ENCODE results near the gene NEURL1B.
"Not testable (repeated sequence)": the region's sequence is repeated elsewhere in the genome, so short reads cannot be mapped to it uniquely, and the experiment has no call there.

Gene NEURL1B

GRCh38 chr5:172645271-172646055 is 4.4 kb downstream of the NEURL1B start:
- no peak for DNase-seq (ENCODE audit: low read depth, low spot score)

GRCh38 chr5:172646716-172647285 is 5.7 kb downstream of the NEURL1B start:
- DNase-seq (ENCODE audit: low read depth, low spot score) = no peak
- H3K4me3 ChIP-seq (ENCODE audit: low read length) = no peak overlapping the region

More at GRCh38 chr5:172645271-172646055, 4.4 kb downstream of the NEURL1B start:
- H3K4me3 ChIP-seq (ENCODE audit: low read length) = no peak overlapping the region

GRCh38 chr5:172647352-172648012 is 6.4 kb downstream of the NEURL1B start:
- H3K4me3 ChIP-seq (ENCODE audit: low read length) = no peak overlapping the region
- DNase-seq (ENCODE audit: low read depth, low spot score) = no peak

GRCh38 chr5:172648013-172648381 is 6.9 kb downstream of the NEURL1B start:
- no peak overlapping the region for H3K4me3 ChIP-seq (ENCODE audit: low read length)
- no peak for DNase-seq (ENCODE audit: low read depth, low spot score)

GRCh38 chr5:172648755-172649154 is 7.7 kb downstream of the NEURL1B start:
- no peak overlapping the region for H3K4me3 ChIP-seq (ENCODE audit: low read length)
- DNase-seq (ENCODE audit: low read depth, low spot score) = no peak

GRCh38 chr5:172656496-172656895 is 15.4 kb downstream of the NEURL1B start:
- not testable (repeated sequence) for H3K4me3 ChIP-seq (ENCODE audit: low read length); DNase-seq (ENCODE audit: low read depth, low spot score)

- not testable (repeated sequence) for DNase-seq (ENCODE audit: low read depth, low spot score); H3K4me3 ChIP-seq (ENCODE audit: low read length)
Measured at GRCh38 chr5:172657524-172658233, 16.6 kb downstream of the NEURL1B start.

GRCh38 chr5:172658391-172658790 is 17.3 kb downstream of the NEURL1B start:
- DNase-seq (ENCODE audit: low read depth, low spot score) = no peak

GRCh38 chr5:172658961-172659501 is 18.0 kb downstream of the NEURL1B start:
- no peak overlapping the region for H3K4me3 ChIP-seq (ENCODE audit: low read length)
- DNase-seq (ENCODE audit: low read depth, low spot score) = no peak

More at GRCh38 chr5:172658391-172658790, 17.3 kb downstream of the NEURL1B start:
- H3K4me3 ChIP-seq (ENCODE audit: low read length) = no peak overlapping the region

GRCh38 chr5:172659570-172659908 is 18.5 kb downstream of the NEURL1B start:
- DNase-seq (ENCODE audit: low read depth, low spot score) = no peak
- no peak overlapping the region for H3K4me3 ChIP-seq (ENCODE audit: low read length)

GRCh38 chr5:172659909-172660628 is 19.0 kb downstream of the NEURL1B start:
- no peak for DNase-seq (ENCODE audit: low read depth, low spot score)

GRCh38 chr5:172660974-172661373 is 19.9 kb downstream of the NEURL1B start:
- H3K4me3 ChIP-seq (ENCODE audit: low read length) = no peak overlapping the region
- DNase-seq (ENCODE audit: low read depth, low spot score) = no peak

More at GRCh38 chr5:172659909-172660628, 19.0 kb downstream of the NEURL1B start:
- H3K4me3 ChIP-seq (ENCODE audit: low read length) = no peak overlapping the region

GRCh38 chr5:172661526-172661925 is 20.5 kb downstream of the NEURL1B start:
- no peak overlapping the region for H3K4me3 ChIP-seq (ENCODE audit: low read length)
- no peak for DNase-seq (ENCODE audit: low read depth, low spot score)

- no peak overlapping the region for H3K4me3 ChIP-seq (ENCODE audit: low read length)
- DNase-seq (ENCODE audit: low read depth, low spot score) = no peak
Measured at GRCh38 chr5:172662596-172662995, 21.5 kb downstream of the NEURL1B start.

- no peak for DNase-seq (ENCODE audit: low read depth, low spot score)
- H3K4me3 ChIP-seq (ENCODE audit: low read length) = no peak overlapping the region
Measured at GRCh38 chr5:172664018-172664417, 23.0 kb downstream of the NEURL1B start.

GRCh38 chr5:172664681-172665541 is 23.8 kb downstream of the NEURL1B start:
- DNase-seq (ENCODE audit: low read depth, low spot score) = no peak
- no peak overlapping the region for H3K4me3 ChIP-seq (ENCODE audit: low read length)

- no peak overlapping the region for H3K4me3 ChIP-seq (ENCODE audit: low read length)
- no peak for DNase-seq (ENCODE audit: low read depth, low spot score)
Measured at GRCh38 chr5:172666251-172666650, 25.2 kb downstream of the NEURL1B start.

Measured in Jurkat, Clone E6-1 (cell line).